ENCODE results near the gene TMEM109.

TMEM109 gene

GRCh38 chr11:60964801-60965200 is 50.8 kb downstream of the TMEM109 start:
- DNase-seq (ENCODE audit: low read depth), result no peak
- no peak overlapping the region for H3K4me3 ChIP-seq (ENCODE audit: low read depth, low read length)
- TF ChIP-seq CTCF (IDR thresholded peaks at IDR 0.05; ENCODE audit: control insufficient read depth, extremely low read depth, insufficient read depth), result no peak

GRCh38 chr11:60966890-60967289 is 52.9 kb downstream of the TMEM109 start:
- no peak for TF ChIP-seq CTCF (IDR thresholded peaks at IDR 0.05; ENCODE audit: control insufficient read depth, extremely low read depth, insufficient read depth)

GRCh38 chr11:60968223-60968622 is 54.3 kb downstream of the TMEM109 start:
- no peak for TF ChIP-seq CTCF (IDR thresholded peaks at IDR 0.05; ENCODE audit: control insufficient read depth, extremely low read depth, insufficient read depth)
- no peak for DNase-seq (ENCODE audit: low read depth)
- no peak overlapping the region for H3K4me3 ChIP-seq (ENCODE audit: low read depth, low read length)

More at GRCh38 chr11:60966890-60967289, 52.9 kb downstream of the TMEM109 start:
- DNase-seq (ENCODE audit: low read depth), result no peak
- no peak overlapping the region for H3K4me3 ChIP-seq (ENCODE audit: low read depth, low read length)

- H3K4me3 ChIP-seq (ENCODE audit: low read depth, low read length), result no peak overlapping the region
- peak; percentile 83 for TF ChIP-seq CTCF (IDR thresholded peaks at IDR 0.05; ENCODE audit: control insufficient read depth, extremely low read depth, insufficient read depth)
- no peak for DNase-seq (ENCODE audit: low read depth)
These were observed 56.4 kb downstream of the TMEM109 start for GRCh38 chr11:60970369-60970774.

- no peak for TF ChIP-seq CTCF (IDR thresholded peaks at IDR 0.05; ENCODE audit: control insufficient read depth, extremely low read depth, insufficient read depth)
- DNase-seq (ENCODE audit: low read depth), result no peak
- H3K4me3 ChIP-seq (ENCODE audit: low read depth, low read length), result no peak overlapping the region
These were observed 56.9 kb downstream of the TMEM109 start for GRCh38 chr11:60970890-60971289.

- no peak within 1 kb of the TSS for H3K4me3 ChIP-seq (ENCODE audit: low read depth, low read length)
- TF ChIP-seq CTCF (IDR thresholded peaks at IDR 0.05; ENCODE audit: control insufficient read depth, extremely low read depth, insufficient read depth), result no peak
- no peak for DNase-seq (ENCODE audit: low read depth)
These were observed 57.6 kb downstream of the TMEM109 start, which contains the start of gene CD6 for GRCh38 chr11:60971520-60971919. TSS of gene CD6 (plus strand) at chr11:60971680. CDS start at chr11:60971866, 186 bp downstream.
